ENCODE results near the gene SPTLC1. TPM values are rescaled to one million over a fixed set of nuclear protein-coding genes. Genes with fewer than 3 reads are reported as not detected.
"Not testable (repeated sequence)": the region's sequence is repeated elsewhere in the genome, so short reads cannot be mapped to it uniquely, and the experiment has no call there.

SPTLC1 gene
- total RNA-seq, 1 donor from 2014 or later, result 105 TPM

GRCh38 chr9:92141144-92142129 is 26.2 kb upstream of the SPTLC1 start:
- no peak for DNase-seq (ENCODE audit: extremely low read depth, low read depth, low spot score)

GRCh38 chr9:92140754-92141143 is 25.5 kb upstream of the SPTLC1 start:
- DNase-seq (ENCODE audit: extremely low read depth, low read depth, low spot score), result no peak

GRCh38 chr9:92140074-92140753 is 25.0 kb upstream of the SPTLC1 start:
- no peak for DNase-seq (ENCODE audit: extremely low read depth, low read depth, low spot score)

GRCh38 chr9:92138960-92139540 is 23.8 kb upstream of the SPTLC1 start:
- not testable (repeated sequence) for DNase-seq (ENCODE audit: extremely low read depth, low read depth, low spot score)

- DNase-seq (ENCODE audit: extremely low read depth, low read depth, low spot score), result no peak
These were observed 23.1 kb upstream of the SPTLC1 start for GRCh38 chr9:92138157-92138959.

- DNase-seq (ENCODE audit: extremely low read depth, low read depth, low spot score), result no peak
These were observed 21.1 kb upstream of the SPTLC1 start for GRCh38 chr9:92136184-92136858.

- DNase-seq (ENCODE audit: extremely low read depth, low read depth, low spot score), result no peak
These were observed 20.4 kb upstream of the SPTLC1 start for GRCh38 chr9:92135576-92135975.

- DNase-seq (ENCODE audit: extremely low read depth, low read depth, low spot score), result no peak
These were observed 18.9 kb upstream of the SPTLC1 start for GRCh38 chr9:92133949-92134604.

- DNase-seq (ENCODE audit: extremely low read depth, low read depth, low spot score), result not testable (repeated sequence)
These were observed 17.7 kb upstream of the SPTLC1 start for GRCh38 chr9:92132913-92133312.

GRCh38 chr9:92132501-92132900 is 17.3 kb upstream of the SPTLC1 start:
- DNase-seq (ENCODE audit: extremely low read depth, low read depth, low spot score), result no peak

GRCh38 chr9:92122800-92123199 is 7.6 kb upstream of the SPTLC1 start:
- DNase-seq (ENCODE audit: extremely low read depth, low read depth, low spot score), result no peak

GRCh38 chr9:92122061-92122460 is 6.8 kb upstream of the SPTLC1 start:
- DNase-seq (ENCODE audit: extremely low read depth, low read depth, low spot score), result no peak

- no peak for DNase-seq (ENCODE audit: extremely low read depth, low read depth, low spot score)
These were observed 6.1 kb upstream of the SPTLC1 start for GRCh38 chr9:92121265-92121664.

GRCh38 chr9:92120138-92120537 is 4.9 kb upstream of the SPTLC1 start:
- DNase-seq (ENCODE audit: extremely low read depth, low read depth, low spot score), result no peak

GRCh38 chr9:92119586-92119985 is 4.4 kb upstream of the SPTLC1 start:
- no peak for DNase-seq (ENCODE audit: extremely low read depth, low read depth, low spot score)

GRCh38 chr9:92108122-92108521 is 7.1 kb downstream of the SPTLC1 start:
- no peak for DNase-seq (ENCODE audit: extremely low read depth, low read depth, low spot score)

GRCh38 chr9:92105446-92106225 is 9.6 kb downstream of the SPTLC1 start:
- not testable (repeated sequence) for DNase-seq (ENCODE audit: extremely low read depth, low read depth, low spot score)

GRCh38 chr9:92103601-92104000 is 11.6 kb downstream of the SPTLC1 start:
- DNase-seq (ENCODE audit: extremely low read depth, low read depth, low spot score), result not testable (repeated sequence)
